ENCODE data around the gene FKBP15. TPM values are rescaled to one million over a fixed set of nuclear protein-coding genes. Genes with fewer than 3 reads are reported as not detected.

Gene FKBP15
- polyA plus RNA-seq, 1 of the 3 experiments (the other 2 are of a cell fraction), result 13.9 TPM

DNA sequence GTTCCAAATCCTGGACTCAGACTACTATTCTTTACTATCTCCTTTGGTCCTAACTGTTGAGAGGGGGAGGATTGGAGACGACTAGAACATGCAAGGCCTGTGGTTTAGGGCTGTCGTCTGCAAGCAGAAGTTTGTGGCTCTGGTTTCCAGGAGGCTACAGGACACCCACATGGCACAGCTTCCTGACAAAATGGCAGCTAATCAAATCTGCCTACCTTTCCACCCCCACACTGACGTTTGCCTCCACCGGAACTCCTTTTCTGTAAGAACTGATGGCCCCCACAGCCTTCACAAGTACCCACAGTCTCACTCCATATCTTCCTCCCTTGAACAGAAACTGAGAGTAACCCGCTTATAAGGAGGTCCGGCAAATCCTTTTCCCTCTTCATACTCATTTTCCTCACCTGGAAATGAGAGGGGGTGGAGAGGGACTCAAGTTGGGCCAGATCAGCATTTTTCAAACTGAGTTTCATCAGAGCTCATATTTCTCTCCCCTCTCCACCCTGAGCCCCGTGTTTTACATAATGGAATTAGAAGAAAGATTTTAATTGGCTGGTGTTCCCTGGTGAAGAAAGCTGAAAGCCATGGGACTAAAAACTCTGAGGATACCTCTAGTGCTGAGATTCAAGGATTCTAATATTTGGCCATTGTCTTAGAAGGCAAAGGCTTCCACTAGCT is 65.0 kb downstream of the FKBP15 start:
- Histone ChIP-seq H2AFZ (ENCODE audit: low read depth) (no peak overlapping the region), H3K79me2 (ENCODE audit: insufficient read depth) (no peaks in the 10 kb centered on the region), H3K9me3 (no peaks in the 10 kb centered on the region), H3K9ac (no peak overlapping the region), H3K4me3 (ENCODE audit: low read depth in 2 of 2, low read length in 1 of 2) (no peak overlapping the region), H3K27ac (ENCODE audit: low read depth in 2 of 2, low read length in 1 of 2) (no peak overlapping the region), H3K9me2 (no peaks in the 10 kb centered on the region), H4K20me1 (ENCODE audit: insufficient read depth) (no peaks in the 10 kb centered on the region), H3K36me3 (replicated peaks in 1 of 2; ENCODE audit: control insufficient read depth in 1 of 2, insufficient read depth in 2 of 2, low read length in 1 of 2) (peaks cover 3 to 10% of the 10 kb centered on the region in 2 experiments), H3K27me3 (ENCODE audit: insufficient read depth) (no peaks in the 10 kb centered on the region), H3K4me2 (no peak overlapping the region), H3K4me1 (ENCODE audit: control insufficient read depth in 1 of 2, insufficient read depth in 2 of 2, low read depth in 1 of 2, low read length in 1 of 2) (peaks cover 0 to 4% of the 10 kb centered on the region in 2 experiments; a peak in 1 of 4 replicates), H3F3A (replicated peaks; ENCODE audit: insufficient read depth) (no peaks in the 10 kb centered on the region)
- TF ChIP-seq YY1 (IDR thresholded peaks at IDR 0.05; ENCODE audit: low read depth) (no peak), RXRA (IDR thresholded peaks at IDR 0.05; ENCODE audit: borderline replicate concordance, low read depth) (no peak), JUND (IDR thresholded peaks at IDR 0.05) (no peak), NRF1 (IDR thresholded peaks at IDR 0.05; ENCODE audit: low read depth, low read length) (no peak), SMC3 (IDR thresholded peaks at IDR 0.05; ENCODE audit: low read depth, low read length) (no peak), MEF2A (IDR thresholded peaks at IDR 0.05; ENCODE audit: borderline replicate concordance, low read depth) (no peak), SIN3A (IDR thresholded peaks at IDR 0.05; ENCODE audit: borderline replicate concordance, low read depth, low read length) (no peak), GATA2 (CRISPR knock-in tag; IDR thresholded peaks at IDR 0.05) (no peak), EP300 (IDR thresholded peaks at IDR 0.05; ENCODE audit: borderline replicate concordance in 1 of 2, low read depth in 1 of 2, low read length in 1 of 2) (no peak), RFX5 (IDR thresholded peaks at IDR 0.05; ENCODE audit: low read length) (no peak), EZH2phosphoT487 (IDR thresholded peaks at IDR 0.05; ENCODE audit: borderline replicate concordance, low read depth) (no peak), TAF1 (IDR thresholded peaks at IDR 0.05; ENCODE audit: borderline replicate concordance, low read depth, low read length) (no peak), POLR2AphosphoS5 (IDR thresholded peaks at IDR 0.05; ENCODE audit: low read depth, low read length) (no peak)
- TF ChIP-seq, protein P1, sequence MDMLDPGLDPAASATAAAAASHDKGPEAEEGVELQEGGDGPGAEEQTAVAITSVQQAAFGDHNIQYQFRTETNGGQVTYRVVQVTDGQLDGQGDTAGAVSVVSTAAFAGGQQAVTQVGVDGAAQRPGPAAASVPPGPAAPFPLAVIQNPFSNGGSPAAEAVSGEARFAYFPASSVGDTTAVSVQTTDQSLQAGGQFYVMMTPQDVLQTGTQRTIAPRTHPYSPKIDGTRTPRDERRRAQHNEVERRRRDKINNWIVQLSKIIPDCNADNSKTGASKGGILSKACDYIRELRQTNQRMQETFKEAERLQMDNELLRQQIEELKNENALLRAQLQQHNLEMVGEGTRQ (IDR thresholded peaks at IDR 0.05; ENCODE audit: borderline replicate concordance, low read depth, low read length), result no peak
- TF ChIP-seq, protein P2, sequence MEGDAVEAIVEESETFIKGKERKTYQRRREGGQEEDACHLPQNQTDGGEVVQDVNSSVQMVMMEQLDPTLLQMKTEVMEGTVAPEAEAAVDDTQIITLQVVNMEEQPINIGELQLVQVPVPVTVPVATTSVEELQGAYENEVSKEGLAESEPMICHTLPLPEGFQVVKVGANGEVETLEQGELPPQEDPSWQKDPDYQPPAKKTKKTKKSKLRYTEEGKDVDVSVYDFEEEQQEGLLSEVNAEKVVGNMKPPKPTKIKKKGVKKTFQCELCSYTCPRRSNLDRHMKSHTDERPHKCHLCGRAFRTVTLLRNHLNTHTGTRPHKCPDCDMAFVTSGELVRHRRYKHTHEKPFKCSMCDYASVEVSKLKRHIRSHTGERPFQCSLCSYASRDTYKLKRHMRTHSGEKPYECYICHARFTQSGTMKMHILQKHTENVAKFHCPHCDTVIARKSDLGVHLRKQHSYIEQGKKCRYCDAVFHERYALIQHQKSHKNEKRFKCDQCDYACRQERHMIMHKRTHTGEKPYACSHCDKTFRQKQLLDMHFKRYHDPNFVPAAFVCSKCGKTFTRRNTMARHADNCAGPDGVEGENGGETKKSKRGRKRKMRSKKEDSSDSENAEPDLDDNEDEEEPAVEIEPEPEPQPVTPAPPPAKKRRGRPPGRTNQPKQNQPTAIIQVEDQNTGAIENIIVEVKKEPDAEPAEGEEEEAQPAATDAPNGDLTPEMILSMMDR (IDR thresholded peaks at IDR 0.05), result no peak
- TF ChIP-seq, protein P3, sequence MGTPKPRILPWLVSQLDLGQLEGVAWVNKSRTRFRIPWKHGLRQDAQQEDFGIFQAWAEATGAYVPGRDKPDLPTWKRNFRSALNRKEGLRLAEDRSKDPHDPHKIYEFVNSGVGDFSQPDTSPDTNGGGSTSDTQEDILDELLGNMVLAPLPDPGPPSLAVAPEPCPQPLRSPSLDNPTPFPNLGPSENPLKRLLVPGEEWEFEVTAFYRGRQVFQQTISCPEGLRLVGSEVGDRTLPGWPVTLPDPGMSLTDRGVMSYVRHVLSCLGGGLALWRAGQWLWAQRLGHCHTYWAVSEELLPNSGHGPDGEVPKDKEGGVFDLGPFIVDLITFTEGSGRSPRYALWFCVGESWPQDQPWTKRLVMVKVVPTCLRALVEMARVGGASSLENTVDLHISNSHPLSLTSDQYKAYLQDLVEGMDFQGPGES (IDR thresholded peaks at IDR 0.05; ENCODE audit: low read depth, low read length), result no peak
- TF ChIP-seq, protein P4, sequence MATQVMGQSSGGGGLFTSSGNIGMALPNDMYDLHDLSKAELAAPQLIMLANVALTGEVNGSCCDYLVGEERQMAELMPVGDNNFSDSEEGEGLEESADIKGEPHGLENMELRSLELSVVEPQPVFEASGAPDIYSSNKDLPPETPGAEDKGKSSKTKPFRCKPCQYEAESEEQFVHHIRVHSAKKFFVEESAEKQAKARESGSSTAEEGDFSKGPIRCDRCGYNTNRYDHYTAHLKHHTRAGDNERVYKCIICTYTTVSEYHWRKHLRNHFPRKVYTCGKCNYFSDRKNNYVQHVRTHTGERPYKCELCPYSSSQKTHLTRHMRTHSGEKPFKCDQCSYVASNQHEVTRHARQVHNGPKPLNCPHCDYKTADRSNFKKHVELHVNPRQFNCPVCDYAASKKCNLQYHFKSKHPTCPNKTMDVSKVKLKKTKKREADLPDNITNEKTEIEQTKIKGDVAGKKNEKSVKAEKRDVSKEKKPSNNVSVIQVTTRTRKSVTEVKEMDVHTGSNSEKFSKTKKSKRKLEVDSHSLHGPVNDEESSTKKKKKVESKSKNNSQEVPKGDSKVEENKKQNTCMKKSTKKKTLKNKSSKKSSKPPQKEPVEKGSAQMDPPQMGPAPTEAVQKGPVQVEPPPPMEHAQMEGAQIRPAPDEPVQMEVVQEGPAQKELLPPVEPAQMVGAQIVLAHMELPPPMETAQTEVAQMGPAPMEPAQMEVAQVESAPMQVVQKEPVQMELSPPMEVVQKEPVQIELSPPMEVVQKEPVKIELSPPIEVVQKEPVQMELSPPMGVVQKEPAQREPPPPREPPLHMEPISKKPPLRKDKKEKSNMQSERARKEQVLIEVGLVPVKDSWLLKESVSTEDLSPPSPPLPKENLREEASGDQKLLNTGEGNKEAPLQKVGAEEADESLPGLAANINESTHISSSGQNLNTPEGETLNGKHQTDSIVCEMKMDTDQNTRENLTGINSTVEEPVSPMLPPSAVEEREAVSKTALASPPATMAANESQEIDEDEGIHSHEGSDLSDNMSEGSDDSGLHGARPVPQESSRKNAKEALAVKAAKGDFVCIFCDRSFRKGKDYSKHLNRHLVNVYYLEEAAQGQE (IDR thresholded peaks at IDR 0.05; ENCODE audit: low read depth, low read length), result no peak
- TF ChIP-seq, protein P5, sequence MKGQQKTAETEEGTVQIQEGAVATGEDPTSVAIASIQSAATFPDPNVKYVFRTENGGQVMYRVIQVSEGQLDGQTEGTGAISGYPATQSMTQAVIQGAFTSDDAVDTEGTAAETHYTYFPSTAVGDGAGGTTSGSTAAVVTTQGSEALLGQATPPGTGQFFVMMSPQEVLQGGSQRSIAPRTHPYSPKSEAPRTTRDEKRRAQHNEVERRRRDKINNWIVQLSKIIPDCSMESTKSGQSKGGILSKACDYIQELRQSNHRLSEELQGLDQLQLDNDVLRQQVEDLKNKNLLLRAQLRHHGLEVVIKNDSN (IDR thresholded peaks at IDR 0.05; ENCODE audit: borderline replicate concordance, low read depth), result no peak
- TF ChIP-seq, protein P6, sequence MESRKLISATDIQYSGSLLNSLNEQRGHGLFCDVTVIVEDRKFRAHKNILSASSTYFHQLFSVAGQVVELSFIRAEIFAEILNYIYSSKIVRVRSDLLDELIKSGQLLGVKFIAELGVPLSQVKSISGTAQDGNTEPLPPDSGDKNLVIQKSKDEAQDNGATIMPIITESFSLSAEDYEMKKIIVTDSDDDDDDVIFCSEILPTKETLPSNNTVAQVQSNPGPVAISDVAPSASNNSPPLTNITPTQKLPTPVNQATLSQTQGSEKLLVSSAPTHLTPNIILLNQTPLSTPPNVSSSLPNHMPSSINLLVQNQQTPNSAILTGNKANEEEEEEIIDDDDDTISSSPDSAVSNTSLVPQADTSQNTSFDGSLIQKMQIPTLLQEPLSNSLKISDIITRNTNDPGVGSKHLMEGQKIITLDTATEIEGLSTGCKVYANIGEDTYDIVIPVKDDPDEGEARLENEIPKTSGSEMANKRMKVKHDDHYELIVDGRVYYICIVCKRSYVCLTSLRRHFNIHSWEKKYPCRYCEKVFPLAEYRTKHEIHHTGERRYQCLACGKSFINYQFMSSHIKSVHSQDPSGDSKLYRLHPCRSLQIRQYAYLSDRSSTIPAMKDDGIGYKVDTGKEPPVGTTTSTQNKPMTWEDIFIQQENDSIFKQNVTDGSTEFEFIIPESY (IDR thresholded peaks at IDR 0.05; ENCODE audit: borderline replicate concordance, low read depth), result no peak
- TF ChIP-seq, protein P7, sequence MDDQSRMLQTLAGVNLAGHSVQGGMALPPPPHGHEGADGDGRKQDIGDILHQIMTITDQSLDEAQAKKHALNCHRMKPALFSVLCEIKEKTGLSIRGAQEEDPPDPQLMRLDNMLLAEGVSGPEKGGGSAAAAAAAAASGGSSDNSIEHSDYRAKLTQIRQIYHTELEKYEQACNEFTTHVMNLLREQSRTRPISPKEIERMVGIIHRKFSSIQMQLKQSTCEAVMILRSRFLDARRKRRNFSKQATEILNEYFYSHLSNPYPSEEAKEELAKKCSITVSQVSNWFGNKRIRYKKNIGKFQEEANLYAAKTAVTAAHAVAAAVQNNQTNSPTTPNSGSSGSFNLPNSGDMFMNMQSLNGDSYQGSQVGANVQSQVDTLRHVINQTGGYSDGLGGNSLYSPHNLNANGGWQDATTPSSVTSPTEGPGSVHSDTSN (IDR thresholded peaks at IDR 0.05), result no peak
- 74% methylated on average over 7 of the region's 7 CpGs for WGBS (ENCODE audit: low lambda C conversion rate)
- CTCF ChIA-PET, result interaction anchor here (2.1 to 2.3 kb wide), 2 partner anchors 18 to 44 kb away, joined by 7 to 9 read pairs; no protein-coding TSS in a partner anchor
- POLR2A ChIA-PET, result interaction anchor here (0.8 kb wide), 1 partner anchor 8 kb away, joined by 3 read pairs; no protein-coding TSS in a partner anchor
- DNase-seq, result no peak

Data from SK-N-SH (cell line).